ENCODE data around the gene ARHGAP8.
"Not testable (repeated sequence)": the region's sequence is repeated elsewhere in the genome, so short reads cannot be mapped to it uniquely, and the experiment has no call there.

The ARHGAP8 gene

GRCh38 chr22:44891791-44892190 is 139.4 kb downstream of the ARHGAP8 start:
- no peak for DNase-seq

DNA sequence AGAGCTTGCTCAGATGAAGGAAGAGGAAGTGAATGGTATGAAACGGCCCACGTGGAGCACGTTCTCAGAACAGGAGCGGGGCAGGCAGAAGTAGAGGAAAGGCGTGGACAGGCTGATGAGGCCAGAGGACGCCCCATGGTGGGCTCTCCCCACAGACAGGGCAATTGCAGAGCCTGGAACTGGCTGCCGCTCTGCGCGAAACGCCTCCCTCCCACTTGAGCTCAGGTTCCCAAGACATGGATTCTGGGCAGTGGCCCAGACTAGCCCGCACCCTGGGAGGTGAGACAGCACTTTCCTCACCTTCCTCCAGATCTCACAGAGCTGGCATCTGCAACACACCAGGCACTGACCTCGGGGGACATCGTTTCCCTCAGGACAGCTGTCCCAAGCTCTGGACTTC is 139.9 kb downstream of the ARHGAP8 start:
- no peak for DNase-seq

DNA sequence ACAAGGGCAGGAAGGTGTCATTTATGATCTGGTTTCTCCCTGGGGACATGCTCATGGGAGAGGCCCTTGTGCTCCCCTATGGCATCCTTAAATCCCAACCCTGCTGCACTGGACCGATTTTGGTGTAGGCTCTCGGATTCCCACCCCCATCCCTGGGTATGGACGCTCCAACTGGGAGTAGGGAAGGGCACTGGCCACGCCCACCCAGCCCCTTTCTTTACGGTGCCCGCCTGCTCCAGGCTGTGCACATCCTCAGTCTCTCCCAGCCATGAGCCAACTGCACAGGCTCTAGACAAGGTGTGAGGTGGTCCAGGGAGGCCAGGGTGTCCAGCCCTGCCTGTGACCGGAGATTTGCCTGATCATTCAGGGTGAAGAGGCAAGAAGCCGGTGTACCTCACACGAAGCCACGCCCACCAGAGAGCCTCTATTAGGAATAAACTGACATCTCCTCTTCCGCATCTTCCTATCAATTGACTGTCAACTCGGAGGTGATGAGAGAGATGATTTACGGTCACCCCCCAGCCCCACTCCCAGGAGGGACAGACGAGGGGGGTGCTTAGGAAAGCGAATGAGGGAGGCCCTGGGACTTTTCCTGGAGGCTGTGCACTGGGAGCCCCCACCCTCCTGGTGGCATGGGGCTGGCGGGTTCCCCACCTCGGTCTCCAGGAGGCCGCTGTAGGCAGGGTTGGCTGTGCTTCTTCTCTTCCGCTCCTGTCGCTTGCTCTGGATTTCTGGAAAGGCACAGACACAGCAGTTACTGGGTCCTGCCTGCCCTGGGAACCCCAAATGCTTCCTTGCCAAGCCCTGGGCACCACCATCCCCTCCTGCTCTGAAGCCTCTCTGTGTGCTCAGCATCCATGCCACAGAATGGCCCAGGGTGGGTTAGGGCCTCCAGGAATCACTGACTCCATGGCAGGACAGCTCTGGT is 140.7 kb downstream of the ARHGAP8 start:
- no peak for DNase-seq

DNA sequence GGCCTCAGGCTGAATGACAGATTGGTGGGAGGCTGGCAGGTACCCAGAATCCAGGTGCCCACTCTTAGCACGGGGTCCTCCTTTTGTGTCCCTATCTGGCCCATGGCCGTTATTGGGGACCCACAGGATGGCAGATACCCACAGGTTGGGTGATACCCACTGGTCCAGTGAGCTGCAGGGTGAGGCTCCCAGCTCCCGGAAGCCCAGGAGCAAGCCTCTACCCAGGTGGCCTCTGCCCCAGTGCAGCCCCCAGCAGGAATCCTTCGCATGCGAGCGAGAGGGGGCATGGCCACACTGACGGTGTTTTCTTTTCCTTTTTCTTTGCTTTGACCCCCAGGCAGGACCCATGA is 141.3 kb downstream of the ARHGAP8 start:
- DNase-seq: no peak

GRCh38 chr22:44894321-44894720 is 141.9 kb downstream of the ARHGAP8 start:
- DNase-seq: no peak

GRCh38 chr22:44894782-44895181 is 142.4 kb downstream of the ARHGAP8 start:
- no peak for DNase-seq

GRCh38 chr22:44895296-44896055 is 143.1 kb downstream of the ARHGAP8 start:
- no peak for DNase-seq

DNA sequence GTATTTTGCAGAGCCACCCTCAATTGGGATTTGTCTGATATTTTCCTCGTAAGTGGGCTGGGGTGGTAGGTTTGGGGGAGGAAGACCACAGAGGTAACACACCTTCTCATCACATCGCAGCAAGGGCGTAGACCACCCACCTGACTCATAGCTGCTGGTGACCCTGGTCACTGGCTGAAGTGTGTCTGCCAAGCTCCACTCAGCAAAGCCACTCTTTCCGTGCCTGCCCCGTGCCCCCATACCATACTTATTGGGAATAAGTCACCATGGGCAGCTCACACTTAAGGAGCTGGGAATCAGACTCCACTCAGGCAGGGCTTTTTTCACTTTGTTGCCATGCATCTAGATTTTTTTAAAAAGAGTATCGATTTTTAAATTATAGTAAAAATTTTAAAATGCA is 145.9 kb downstream of the ARHGAP8 start:
- DNase-seq: no peak

- DNase-seq: no peak
Observed at GRCh38 chr22:44901301-44901700, 148.9 kb downstream of the ARHGAP8 start.

- DNase-seq: not testable (repeated sequence)
Observed at GRCh38 chr22:44903164-44903563, 150.8 kb downstream of the ARHGAP8 start.

DNA sequence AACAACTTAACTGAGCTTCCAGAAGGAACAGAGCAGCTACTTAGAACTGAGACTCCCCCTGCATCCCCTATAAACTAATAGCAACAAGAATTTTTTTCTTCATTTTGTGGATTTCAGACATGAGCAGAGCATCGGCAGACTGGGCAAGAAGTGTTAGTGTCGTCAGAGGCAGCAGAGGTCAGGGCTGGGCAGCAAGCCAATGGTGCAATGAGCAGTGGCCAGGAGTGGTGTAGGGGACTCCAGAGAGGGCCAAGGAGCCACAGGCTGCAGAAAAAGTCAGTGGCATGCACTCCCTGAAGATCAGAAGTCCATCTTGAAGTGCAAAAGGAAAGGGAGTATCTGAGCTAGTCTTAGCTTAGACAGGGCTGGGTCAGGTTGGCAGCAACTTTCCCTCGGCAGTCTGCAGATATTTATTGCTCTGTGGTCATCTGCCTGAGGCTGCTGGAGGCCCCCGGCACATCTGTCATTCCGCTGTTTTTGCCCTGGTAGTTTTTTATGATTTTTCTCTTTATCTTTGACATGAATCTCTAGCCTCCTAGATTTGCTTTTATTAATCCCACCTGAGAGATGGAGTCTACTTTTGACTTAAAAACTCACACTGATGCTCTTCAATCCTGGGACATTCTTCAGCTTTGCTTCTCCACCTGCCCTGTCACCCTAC is 152.2 kb downstream of the ARHGAP8 start:
- DNase-seq: not testable (repeated sequence)

GRCh38 chr22:44906248-44906936 is 154.0 kb downstream of the ARHGAP8 start:
- no peak for DNase-seq

DNA sequence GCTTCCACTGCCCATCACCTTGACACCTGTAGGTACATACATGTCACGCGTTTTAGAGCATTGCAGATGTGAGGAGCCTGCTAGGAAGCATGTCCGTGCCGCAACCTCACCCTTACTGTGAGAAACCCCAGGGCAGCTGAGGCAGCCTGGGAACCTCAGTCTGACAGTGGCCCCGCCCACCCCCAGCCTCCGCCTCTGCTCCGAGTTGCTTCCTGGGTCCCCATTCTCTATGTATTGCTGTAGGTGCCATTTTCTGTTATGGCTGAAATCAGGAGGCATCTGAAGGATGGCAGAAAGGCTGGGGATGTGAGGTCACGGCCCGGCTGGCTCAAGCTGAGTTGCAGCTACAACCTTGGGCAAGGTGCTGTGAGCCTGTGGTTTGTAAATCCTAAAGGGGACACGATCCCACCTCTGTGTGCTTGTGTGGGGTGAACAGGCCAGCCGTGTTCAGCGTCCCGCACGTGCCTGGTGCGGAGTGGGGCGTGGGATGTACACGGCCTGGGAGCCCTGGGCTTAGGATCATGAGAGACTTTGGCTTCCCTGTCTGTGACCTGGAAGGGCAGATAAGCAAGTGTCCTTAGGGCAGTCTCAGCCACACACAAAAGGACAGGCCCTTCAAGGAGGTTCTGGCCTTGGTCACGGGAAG is 154.7 kb downstream of the ARHGAP8 start:
- no peak for DNase-seq

- DNase-seq: no peak
Observed at GRCh38 chr22:44907765-44908737, 155.7 kb downstream of the ARHGAP8 start.

DNA sequence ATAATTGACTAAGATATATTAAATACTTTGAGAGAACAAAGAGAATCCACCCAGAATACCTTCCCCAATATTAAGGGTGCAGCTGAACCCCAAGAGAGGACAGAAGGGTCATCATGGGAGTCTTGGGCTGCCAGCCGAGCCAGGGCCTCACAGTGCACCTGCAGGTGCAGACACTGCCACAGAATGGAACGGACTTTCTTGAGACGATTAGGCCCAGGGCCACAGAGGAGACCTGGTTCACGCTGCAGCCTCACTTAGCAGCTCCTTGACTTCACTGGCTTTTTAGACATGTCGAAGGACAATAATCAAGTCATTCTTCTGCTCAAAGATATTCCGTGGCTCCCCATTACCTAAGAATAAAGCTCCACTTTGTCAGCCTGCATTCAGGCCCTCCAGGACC is 156.9 kb downstream of the ARHGAP8 start:
- no peak for DNase-seq

Data from NCI-H187 treated with DMSO at 0.1 percent for 48 hours (cell line).